Heart left ventricle (tissue), 16 donors: ENCODE results near the gene KIF2A. TPM values are rescaled to one million over a fixed set of nuclear protein-coding genes. Genes with fewer than 3 reads are reported as not detected.

Source experiments
- ATAC-seq, 4 donors: fragments of 200-7000 bp; cut with Tn5 transposase; one replicate each; pipeline ENCODE4 v1.9.1; 2020 to 2022; ENCODE audit warnings: moderate library complexity in 4 of 4, mild to moderate bottlenecking in 3 of 4, moderate number of reproducible peaks in 1 of 4
- DNase-seq, 5 donors: peaks; one replicate each; pipeline ENCODE4 v3.0.0-alpha.2; 2020
- H3K27ac ChIP-seq, 12 donors: fragments of 200-600 bp; sonication (generic) in 4 of 12; one replicate each; pipeline versions ENCODE4 v1.5.0 to v1.8.0; 2016 to 2022; ENCODE audit warnings: mild to moderate bottlenecking in 2 of 12
- H3K27me3 ChIP-seq, 9 donors: fragments of 200-600 bp; sonication (generic) in 2 of 9; one replicate each; pipeline versions ENCODE4 v1.5.1 to v1.8.0; 2016 to 2022; ENCODE audit warnings: mild to moderate bottlenecking in 3 of 9
- H3K36me3 ChIP-seq, 9 donors: fragments of 200-600 bp; sonication (generic) in 2 of 9; one replicate each; pipeline versions ENCODE4 v1.5.0 to v1.8.0; 2018 to 2022; ENCODE audit warnings: mild to moderate bottlenecking in 2 of 9
- H3K4me1 ChIP-seq, 12 donors: fragments of 200-600 bp; sonication (generic) in 4 of 12; one replicate each; pipeline versions ENCODE4 v1.5.0 to v1.8.0; 2016 to 2022; ENCODE audit warnings: mild to moderate bottlenecking in 3 of 12
- H3K4me3 ChIP-seq, 12 donors: fragments of 200-600 bp; sonication (generic) in 4 of 12; one replicate each; pipeline versions ENCODE4 v1.5.0 to v1.8.0; 2017 to 2022; ENCODE audit warnings: mild to moderate bottlenecking in 9 of 12, moderate library complexity in 4 of 12
- H3K9me3 ChIP-seq, 12 donors: fragments of 200-600 bp; sonication (generic) in 4 of 12; one replicate each; pipeline versions ENCODE4 v1.5.0 to v1.8.0; 2016 to 2022; ENCODE audit warnings: mild to moderate bottlenecking in 1 of 12
- POLR2A ChIP-seq, 2 donors: fragments of 450-650 bp; IDR thresholded peaks; one replicate each; pipeline ENCODE4 v1.6.1; 2017; ENCODE audit warnings: antibody characterized with exemption in 2 of 2, mild to moderate bottlenecking in 2 of 2, moderate library complexity in 2 of 2
- WGBS, 4 donors: extraction: QIAGEN DNeasy Blood & Tissue Kit in 2 of 4; methylation state at CpG; one replicate each; pipeline versions ENCODE4 v1.1.5 to v1.1.7; 2013 to 2018; 5-methylcytosine and 5-hydroxymethylcytosine counted together
- intact Hi-C, 10 donors: fragments of 100-400 bp; cut with DNase I; formaldehyde crosslinking; loops; one replicate each; pipeline versions ENCODE4 v1.11.1 to v1.14.2; 2022
- polyA plus RNA-seq, 2 donors: library from polyadenylated mRNA; stranded (reverse); fragments of 200-250 nt; gene quantifications; one replicate each; pipeline ENCODE4 v1.2.3, GENCODE V29; 2013
- total RNA-seq, 9 donors: library from RNA; depleted of rRNA in 2 of 9; stranded (reverse); fragments of >200 nt in 2 of 9; fragmentation: NEBNext Ultra II Directional in 3 of 9; extraction: Animal tissue kit (Norgen Biotek cat#: 25700) in 3 of 9; gene quantifications; one replicate each; pipeline versions ENCODE4 v1.1.0 to v1.2.4, GENCODE V29; 2016 to 2023
- TF ChIP-seq, protein P1 (sequence below), 12 donors: fragments of 200-600 bp; sonication (generic) in 4 of 12; IDR thresholded peaks; one replicate each; pipeline versions ENCODE4 v1.5.0 to v1.8.0; 2018 to 2022; ENCODE audit warnings: antibody characterized with exemption in 12 of 12, mild to moderate bottlenecking in 5 of 12
- donor health status: ischemic (EF 13 %, LVEDD 7.1; RV severe dilation, severe dysfunction).
- donor health status: healthy with polysubstance abuse.
- donor health status: DM: no; HTN: yes; CAD: no.
- donor health status: DM: no; HTN: no; CAD: no.
- donor health status: ischemic (EF 25% LVEDD 6.9; RV normal size, moderate dysfunction).
- donor health status: ischemic (EF 25% LVEDD 5.7; RV mildly dilated, moderate dysfunction).
- donor health status: healthy.
- donor health status: DM: yes; HTN: yes; CAD: no.
- donor health status: ischemic (EF 35%, LVEDD 5.7; RV mildly dilated, moderate dysfunction).
- donor health status: nonischemic (EF 11% LVEDD 7.7; RV severe dilation, severe dysfunction).
- donor health status: DM: yes; HTN: yes; CAD: no.
- donor health status: PGD.
- donor health status: ischemic (EF 29% LVEDD 5.4; RV normal size, mild dysfunction).
- donor health status: nonischemic (EF 23%, LVEDD 6.1; RV moderate dilation, normal function).

KIF2A gene
- total and polyA plus RNA-seq, 11 donors = 1.5 to 18.8 (median 10.7) TPM

DNA sequence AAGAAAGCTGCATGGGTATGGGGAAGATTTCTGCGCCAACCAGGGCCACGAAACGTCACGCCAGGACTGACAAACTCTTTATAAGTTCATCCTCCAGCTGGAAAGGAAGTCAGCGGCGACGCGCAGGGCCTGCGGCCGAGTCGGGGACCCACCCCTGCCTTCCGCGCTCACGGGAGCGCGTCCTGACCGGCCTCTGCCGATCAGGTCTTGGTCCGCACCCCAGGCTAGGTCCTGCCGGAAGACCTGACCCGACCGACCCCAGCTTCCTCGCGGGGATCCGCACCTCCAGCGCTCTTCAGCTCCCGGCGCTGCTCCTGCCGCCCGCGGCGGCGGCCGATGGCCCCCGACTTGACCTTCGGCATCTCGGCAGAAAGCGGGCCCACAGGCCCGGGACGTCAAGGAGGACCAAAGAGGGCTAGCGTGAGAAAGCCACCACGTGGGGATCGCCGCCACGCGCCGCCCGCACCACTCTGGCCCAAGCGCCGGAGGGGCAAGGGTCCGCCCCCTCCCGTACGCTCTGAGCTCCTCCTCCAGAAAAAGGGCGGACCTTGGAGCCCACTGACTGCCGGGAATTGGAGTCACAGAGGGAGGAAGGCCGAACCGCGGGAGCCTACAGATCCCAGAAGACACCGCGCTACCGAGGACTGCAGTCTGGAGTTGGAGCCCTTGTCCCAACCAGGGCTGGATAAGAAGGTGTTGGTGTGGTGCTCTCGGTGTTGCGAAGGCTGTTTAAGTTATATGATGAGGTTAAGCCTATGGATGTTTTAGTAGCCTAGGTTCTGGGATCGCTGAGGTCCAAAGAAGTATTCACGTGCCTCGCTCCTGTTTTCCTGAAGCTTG, 97.6 kb downstream of the KIF2A start, which contains the start of gene DIMT1:
Gene DIMT1, minus strand, starts transcription at position 495 of the 840 bp plus-strand sequence. Its CDS starts 133 bp downstream, at position 362.
- Histone ChIP-seq H3K36me3 (peaks cover 0 to 31% (median 21%) of the 10 kb centered on the region in 9 donors), H3K27me3 (no peaks in the 10 kb centered on the region), H3K4me3 (peak within 1 kb of the TSS; percentile 54 to 99 (median 80)), H3K9me3 (no peaks in the 10 kb centered on the region), H3K4me1 (peaks cover 0 to 22% (median 12%) of the 10 kb centered on the region in 12 donors), H3K27ac (peak within 1 kb of the TSS; percentile 82 to 98 (median 96))
- peak; percentile 96 to 97 (median 96) for DNase-seq
- WGBS, 4 donors = 0 to 2% (median 0%) methylated on average over 26 to 66 of the region's 66 CpGs
- peak; percentile 99 to 100 (median 100) for ATAC-seq
- peak; percentile 2 to 89 for TF ChIP-seq POLR2A (IDR thresholded peaks at IDR 0.05)
- TF ChIP-seq, protein P1, sequence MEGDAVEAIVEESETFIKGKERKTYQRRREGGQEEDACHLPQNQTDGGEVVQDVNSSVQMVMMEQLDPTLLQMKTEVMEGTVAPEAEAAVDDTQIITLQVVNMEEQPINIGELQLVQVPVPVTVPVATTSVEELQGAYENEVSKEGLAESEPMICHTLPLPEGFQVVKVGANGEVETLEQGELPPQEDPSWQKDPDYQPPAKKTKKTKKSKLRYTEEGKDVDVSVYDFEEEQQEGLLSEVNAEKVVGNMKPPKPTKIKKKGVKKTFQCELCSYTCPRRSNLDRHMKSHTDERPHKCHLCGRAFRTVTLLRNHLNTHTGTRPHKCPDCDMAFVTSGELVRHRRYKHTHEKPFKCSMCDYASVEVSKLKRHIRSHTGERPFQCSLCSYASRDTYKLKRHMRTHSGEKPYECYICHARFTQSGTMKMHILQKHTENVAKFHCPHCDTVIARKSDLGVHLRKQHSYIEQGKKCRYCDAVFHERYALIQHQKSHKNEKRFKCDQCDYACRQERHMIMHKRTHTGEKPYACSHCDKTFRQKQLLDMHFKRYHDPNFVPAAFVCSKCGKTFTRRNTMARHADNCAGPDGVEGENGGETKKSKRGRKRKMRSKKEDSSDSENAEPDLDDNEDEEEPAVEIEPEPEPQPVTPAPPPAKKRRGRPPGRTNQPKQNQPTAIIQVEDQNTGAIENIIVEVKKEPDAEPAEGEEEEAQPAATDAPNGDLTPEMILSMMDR (IDR thresholded peaks at IDR 0.05) = peak in 1 of 12 donors; percentile 17
- intact Hi-C loops = loop anchor here in 2 of 10 donors (5.0 to 10.0 kb wide), 2 partner anchors 96 to 99 kb away; partner anchors contain the start of gene KIF2A (in 2 of the 2)

DNA sequence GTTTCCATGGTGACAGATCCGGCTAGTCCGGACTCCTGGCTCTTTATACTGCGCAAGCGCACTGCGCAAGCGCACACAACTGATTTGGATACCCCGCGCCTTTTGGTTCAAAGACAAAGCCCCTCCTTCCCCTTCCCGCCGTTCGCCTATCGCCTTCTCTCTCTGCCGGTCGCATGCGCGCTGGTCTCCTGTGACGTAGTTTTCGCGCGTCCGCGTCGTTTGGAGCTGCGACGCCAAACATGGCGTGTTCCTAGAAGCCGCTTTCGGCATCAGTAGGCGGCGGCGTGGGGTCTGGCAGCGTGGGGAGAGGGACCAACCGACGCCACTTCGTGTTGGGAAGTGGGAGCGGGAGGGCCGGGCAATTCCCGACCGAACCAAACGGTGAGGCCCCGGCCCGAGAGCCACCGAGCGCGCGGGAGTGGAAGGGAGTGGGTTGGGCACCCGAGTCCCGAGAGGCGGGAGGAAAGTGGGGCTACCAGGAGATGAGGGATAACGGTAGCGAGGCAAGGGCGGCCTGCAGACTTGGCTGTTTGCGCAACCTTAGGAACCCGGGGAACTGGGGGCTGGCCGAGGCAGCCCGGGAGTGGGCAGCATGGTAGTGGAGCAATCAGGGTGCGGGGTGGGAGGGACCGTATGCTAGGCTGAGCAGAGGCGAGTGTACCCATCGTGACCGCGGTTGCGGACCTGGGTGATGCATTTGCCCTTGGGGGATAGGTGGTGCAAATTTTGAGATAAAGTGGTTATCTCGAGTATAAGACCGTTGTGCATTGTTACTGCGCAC, 106.7 kb downstream of the KIF2A start, which contains the start of gene IPO11:
Gene IPO11, plus strand, starts transcription at position 215 of the 781 bp plus-strand sequence. CDS start 24,517 bp downstream, outside the sequence.
- H3K9me3 ChIP-seq = no peaks in the 10 kb centered on the region
- WGBS, 4 donors = 0 to 1% (median 0%) methylated on average over 56 to 66 of the region's 66 CpGs
- H3K36me3 ChIP-seq = no peaks in the 10 kb centered on the region
- peaks cover 0 to 21% (median 11%) of the 10 kb centered on the region in 12 donors for H3K4me1 ChIP-seq
- H3K27ac ChIP-seq = peak within 1 kb of the TSS in 11 of 12 donors; percentile 49 to 84 (median 73)
- intact Hi-C loops = no loop called here
- peak; percentile 98 to 99 (median 98) for DNase-seq
- H3K27me3 ChIP-seq = no peaks in the 10 kb centered on the region
- peak within 1 kb of the TSS; percentile 61 to 98 (median 92) for H3K4me3 ChIP-seq
- ATAC-seq = peak; percentile 97 to 99 (median 98)
- TF ChIP-seq, protein P1 (IDR thresholded peaks at IDR 0.05) = peak in 1 of 12 donors; percentile 7
- peak; percentile 4 to 77 for TF ChIP-seq POLR2A (IDR thresholded peaks at IDR 0.05)

DNA sequence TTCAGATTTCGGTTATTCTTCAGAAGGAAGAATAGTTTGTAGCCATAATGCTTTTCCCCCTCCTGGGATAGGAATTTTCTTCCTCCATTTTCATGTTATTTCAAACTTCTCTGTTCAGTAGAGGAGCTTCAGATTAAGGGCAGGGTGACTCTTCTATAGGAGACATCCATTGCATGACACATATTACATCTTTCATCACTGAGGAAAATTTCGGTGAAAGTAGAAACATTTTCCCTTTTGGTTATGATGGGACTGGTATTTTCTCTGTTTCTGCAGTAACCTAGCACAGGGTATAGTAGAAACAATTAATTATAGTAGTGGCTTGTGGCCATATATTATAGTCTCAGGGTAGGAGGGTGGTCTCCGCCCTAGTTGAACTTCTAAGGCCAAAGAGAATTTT, 107.7 kb downstream of the KIF2A start:
- H3K27ac ChIP-seq = no peak overlapping the region
- TF ChIP-seq, protein P1 (IDR thresholded peaks at IDR 0.05) = no peak
- TF ChIP-seq POLR2A (IDR thresholded peaks at IDR 0.05) = no peak

More for the DNA sequence above, 107.7 kb downstream of the KIF2A start:
- ATAC-seq = no peak
- Histone ChIP-seq H3K9me3 (no peaks in the 10 kb centered on the region), H3K4me3 (peak overlapping the region in 11 of 12 donors; percentile 61 to 98 (median 90)), H3K36me3 (no peaks in the 10 kb centered on the region), H3K27me3 (no peaks in the 10 kb centered on the region), H3K4me1 (peaks cover 0 to 29% (median 13%) of the 10 kb centered on the region in 12 donors)
- intact Hi-C loops = no loop called here
- DNase-seq = no peak
- 57 to 69% (median 61%) methylated on average over 3 of the region's 3 CpGs for WGBS, 4 donors
